B cell (primary cell): ENCODE results near the gene GPR15LG. TPM values are rescaled to one million over a fixed set of nuclear protein-coding genes. Genes with fewer than 3 reads are reported as not detected.

Experiments used
- ATAC-seq: fragments of 200-7000 bp; cut with Tn5 transposase; one replicate; pipeline ENCODE4 v1.10.0; 2021; ENCODE audit warnings: low read depth, mild to moderate bottlenecking, moderate number of reproducible peaks, moderate library complexity
- CTCF ChIA-PET: fragments of 350-600 bp; sonication (Branson Sonifier 250); formaldehyde crosslinking; loops from one replicate; lab custom pipeline; 2021; ENCODE audit warnings: antibody characterized with exemption, inconsistent platforms; lab: Charles Lee
- POLR2A ChIA-PET: fragments of 350-600 bp; sonication (Branson Sonifier 250); formaldehyde crosslinking; loops from one replicate; lab custom pipeline; 2021; ENCODE audit warnings: antibody characterized with exemption; lab: Charles Lee
- DNase-seq: peaks from one replicate; pipeline ENCODE4 v3.0.0; 2013
- H2AFZ ChIP-seq: 2 replicates; pipeline ENCODE4 v1.6.1; 2012; ENCODE audit warnings: mild to moderate bottlenecking, low read depth, low read length; ENCODE audit not compliant: insufficient read depth, poor library complexity, severe bottlenecking
- H3K27ac ChIP-seq, 2 donors: 1 replicate in 1 of 2; 2 replicates in 1 of 2; pipeline ENCODE4 v1.5.1; 2012 to 2013; ENCODE audit warnings: low read length in 2 of 2, mild to moderate bottlenecking in 2 of 2, moderate library complexity in 1 of 2
- H3K27me3 ChIP-seq, 4 experiments: fragments of 200-600 bp in 1 of 4; sonication (generic) in 1 of 4; replicated peaks in 1 of 4; 1 replicate in 2 of 4; 2 replicates in 2 of 4; pipeline versions ENCODE4 v1.6.1 to v1.7.0; 2013 to 2016; ENCODE audit warnings: low read length in 3 of 4, mild to moderate bottlenecking in 2 of 4, mixed read lengths in 1 of 4, moderate library complexity in 1 of 4; ENCODE audit not compliant: insufficient read depth in 4 of 4, control insufficient read depth in 3 of 4; ENCODE audit errors: control extremely low read depth in 1 of 4
- H3K36me3 ChIP-seq, 2 experiments: replicated peaks in 1 of 2; 1 replicate in 1 of 2; 2 replicates in 1 of 2; pipeline versions ENCODE4 v1.6.1 to v1.7.1; 2013; ENCODE audit warnings: low read length in 1 of 2; ENCODE audit not compliant: insufficient read depth in 2 of 2, control insufficient read depth in 1 of 2; ENCODE audit errors: control extremely low read depth in 1 of 2, extremely low read depth in 1 of 2
- H3K4me1 ChIP-seq, 2 donors: fragments of 200-600 bp in 1 of 2; sonication (generic) in 1 of 2; 1 replicate in 1 of 2; 2 replicates in 1 of 2; pipeline versions ENCODE4 v1.5.1 to v1.6.1; 2013 to 2017; ENCODE audit warnings: low read length in 2 of 2; ENCODE audit not compliant: control insufficient read depth in 2 of 2, insufficient read depth in 2 of 2
- H3K4me2 ChIP-seq: replicated peaks from 2 replicates; pipeline ENCODE3; 2012; ENCODE audit warnings: mild to moderate bottlenecking, low read depth, low read length; ENCODE audit not compliant: poor library complexity, severe bottlenecking
- H3K4me3 ChIP-seq, 5 experiments: fragments of 200-600 bp in 1 of 5; sonication (generic) in 1 of 5; 1 replicate in 3 of 5; 2 replicates in 2 of 5; pipeline versions ENCODE4 v1.5.1 to v1.7.0; 2011 to 2016; ENCODE audit warnings: low read length in 4 of 5, mild to moderate bottlenecking in 4 of 5, low read depth in 2 of 5, control low read depth in 1 of 5, moderate library complexity in 1 of 5; ENCODE audit not compliant: insufficient read depth in 1 of 5; ENCODE audit errors: control extremely low read depth in 1 of 5, extremely low read depth in 1 of 5
- H3K79me2 ChIP-seq: fragments of 200-600 bp; sonication (generic); one replicate; pipeline ENCODE4 v1.6.0; 2016; ENCODE audit warnings: low read length; ENCODE audit not compliant: control insufficient read depth, insufficient read depth
- H3K9ac ChIP-seq: fragments of 200-600 bp; sonication (generic); 2 replicates; pipeline ENCODE4 v1.6.1; 2017; ENCODE audit warnings: mild to moderate bottlenecking, low read length, moderate library complexity
- H3K9me3 ChIP-seq, 3 donors: one replicate each; pipeline versions ENCODE4 v1.6.1 to v1.7.1; 2013; ENCODE audit warnings: low read length in 2 of 3; ENCODE audit not compliant: control insufficient read depth in 2 of 3, insufficient read depth in 1 of 3; ENCODE audit errors: control extremely low read depth in 1 of 3
- H4K20me1 ChIP-seq: 2 replicates; pipeline ENCODE4 v1.6.0; 2012; ENCODE audit warnings: mild to moderate bottlenecking, low read length; ENCODE audit not compliant: insufficient read depth, control insufficient read depth, poor library complexity, severe bottlenecking
- H3K27ac Mint-ChIP-seq: one replicate; pipeline ENCODE4 v1.8.0; 2021; ENCODE audit warnings: mixed read lengths
- H3K27me3 Mint-ChIP-seq: one replicate; pipeline ENCODE4 v1.8.0; 2021; ENCODE audit warnings: mixed read lengths
- H3K4me1 Mint-ChIP-seq: one replicate; pipeline ENCODE4 v1.8.0; 2021; ENCODE audit warnings: mixed read lengths
- H3K4me3 Mint-ChIP-seq: one replicate; pipeline ENCODE4 v1.8.0; 2021; ENCODE audit warnings: mixed read lengths
- H3K9me3 Mint-ChIP-seq: one replicate; pipeline ENCODE4 v1.8.0; 2022; ENCODE audit warnings: mixed read lengths; ENCODE audit not compliant: insufficient read depth
- EZH2 ChIP-seq: IDR thresholded peaks from 2 replicates; pipeline ENCODE4 v1.6.1; 2012; ENCODE audit warnings: borderline replicate concordance, low read depth, mild to moderate bottlenecking, moderate library complexity, low read length; ENCODE audit not compliant: insufficient read depth, poor library complexity, severe bottlenecking
- WGBS: methylation state at CpG from one replicate; pipeline ENCODE4 v1.1.5; 2013; ENCODE audit warnings: missing lambda C conversion rate; ENCODE audit not compliant: insufficient coverage; 5-methylcytosine and 5-hydroxymethylcytosine counted together
- intact Hi-C: fragments of 100-400 bp; cut with micrococcal nuclease; formaldehyde crosslinking; loops from one replicate; pipeline ENCODE4 v1.10.0; 2022
- polyA plus RNA-seq: library from polyadenylated mRNA; depleted of rRNA; stranded (reverse); fragments of >200 nt; gene quantifications from 2 replicates; pipeline ENCODE4 v1.2.3, GENCODE V29; 2012
- total RNA-seq, 2 donors: library from RNA; stranded (reverse); fragments of 120-200 nt in 1 of 2; gene quantifications; 1 replicate in 1 of 2; 2 replicates in 1 of 2; pipeline versions ENCODE4 v1.2.3 to v1.2.4, GENCODE V29; 2013 to 2022
- TF ChIP-seq, protein P1 (sequence below): fragments of 200-600 bp; IDR thresholded peaks from one replicate; pipeline ENCODE4 v1.8.0; 2022; ENCODE audit warnings: antibody characterized with exemption, mild to moderate bottlenecking

Gene GPR15LG
- total and polyA plus RNA-seq, 2 donors (not counting 1 experiment from before 2014, with no cell fraction given) = not detected

DNA sequence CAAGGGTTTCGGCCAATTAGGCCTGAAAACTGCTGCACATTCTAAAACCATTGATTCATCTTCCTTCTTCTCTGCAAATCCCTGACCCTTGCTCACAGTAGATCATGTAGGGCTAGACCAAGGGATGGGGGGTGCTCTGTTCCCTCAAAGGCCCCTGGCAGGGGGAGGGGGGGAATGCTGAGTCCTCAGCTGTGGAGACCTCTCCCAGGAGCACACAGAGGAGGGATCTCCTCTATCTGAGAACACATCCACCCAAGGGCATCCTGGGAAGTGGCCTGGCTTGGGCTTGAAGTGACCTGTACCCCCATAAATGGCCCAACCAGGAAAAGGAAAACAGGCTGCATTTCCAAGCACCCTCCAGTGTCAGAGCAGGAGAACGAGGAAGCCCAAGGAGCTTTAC is 19.7 kb downstream of the GPR15LG start:
- H3K9ac ChIP-seq = no peak overlapping the region
- intact Hi-C loops = no loop called here
- no peak overlapping the region for H3K27ac Mint-ChIP-seq
- peaks cover 0 to 51% (median 24%) of the 10 kb centered on the region in 4 experiments for H3K27me3 ChIP-seq
- H3K9me3 ChIP-seq = peaks cover 0 to 5% (median 0%) of the 10 kb centered on the region in 3 donors
- CTCF ChIA-PET = interaction anchor here (1.4 to 2.3 kb wide), 2 partner anchors 8 to 29 kb away, joined by 3 to 6 read pairs; no protein-coding TSS in a partner anchor
- no peaks in the 10 kb centered on the region for H3K9me3 Mint-ChIP-seq
- H2AFZ ChIP-seq = no peak overlapping the region
- H3K4me3 ChIP-seq = no peak overlapping the region
- H3K36me3 ChIP-seq = no peaks in the 10 kb centered on the region
- H3K79me2 ChIP-seq = no peaks in the 10 kb centered on the region
- H3K27ac ChIP-seq = no peak overlapping the region
- no peak for TF ChIP-seq EZH2
- TF ChIP-seq, protein P1, sequence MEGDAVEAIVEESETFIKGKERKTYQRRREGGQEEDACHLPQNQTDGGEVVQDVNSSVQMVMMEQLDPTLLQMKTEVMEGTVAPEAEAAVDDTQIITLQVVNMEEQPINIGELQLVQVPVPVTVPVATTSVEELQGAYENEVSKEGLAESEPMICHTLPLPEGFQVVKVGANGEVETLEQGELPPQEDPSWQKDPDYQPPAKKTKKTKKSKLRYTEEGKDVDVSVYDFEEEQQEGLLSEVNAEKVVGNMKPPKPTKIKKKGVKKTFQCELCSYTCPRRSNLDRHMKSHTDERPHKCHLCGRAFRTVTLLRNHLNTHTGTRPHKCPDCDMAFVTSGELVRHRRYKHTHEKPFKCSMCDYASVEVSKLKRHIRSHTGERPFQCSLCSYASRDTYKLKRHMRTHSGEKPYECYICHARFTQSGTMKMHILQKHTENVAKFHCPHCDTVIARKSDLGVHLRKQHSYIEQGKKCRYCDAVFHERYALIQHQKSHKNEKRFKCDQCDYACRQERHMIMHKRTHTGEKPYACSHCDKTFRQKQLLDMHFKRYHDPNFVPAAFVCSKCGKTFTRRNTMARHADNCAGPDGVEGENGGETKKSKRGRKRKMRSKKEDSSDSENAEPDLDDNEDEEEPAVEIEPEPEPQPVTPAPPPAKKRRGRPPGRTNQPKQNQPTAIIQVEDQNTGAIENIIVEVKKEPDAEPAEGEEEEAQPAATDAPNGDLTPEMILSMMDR = no peak
- no peaks in the 10 kb centered on the region for H4K20me1 ChIP-seq
- H3K4me2 ChIP-seq = no peak overlapping the region
- peak overlapping the region; percentile 47 for H3K4me3 Mint-ChIP-seq
- H3K4me1 Mint-ChIP-seq = peaks cover 8% of the 10 kb centered on the region
- H3K27me3 Mint-ChIP-seq = peaks cover 43% of the 10 kb centered on the region
- peaks cover 14 to 15% of the 10 kb centered on the region in 2 donors for H3K4me1 ChIP-seq
- DNase-seq = no peak
- POLR2A ChIA-PET = no interaction called here
- WGBS = 95% methylated on average over 2 of the region's 2 CpGs
- ATAC-seq = no peak

DNA sequence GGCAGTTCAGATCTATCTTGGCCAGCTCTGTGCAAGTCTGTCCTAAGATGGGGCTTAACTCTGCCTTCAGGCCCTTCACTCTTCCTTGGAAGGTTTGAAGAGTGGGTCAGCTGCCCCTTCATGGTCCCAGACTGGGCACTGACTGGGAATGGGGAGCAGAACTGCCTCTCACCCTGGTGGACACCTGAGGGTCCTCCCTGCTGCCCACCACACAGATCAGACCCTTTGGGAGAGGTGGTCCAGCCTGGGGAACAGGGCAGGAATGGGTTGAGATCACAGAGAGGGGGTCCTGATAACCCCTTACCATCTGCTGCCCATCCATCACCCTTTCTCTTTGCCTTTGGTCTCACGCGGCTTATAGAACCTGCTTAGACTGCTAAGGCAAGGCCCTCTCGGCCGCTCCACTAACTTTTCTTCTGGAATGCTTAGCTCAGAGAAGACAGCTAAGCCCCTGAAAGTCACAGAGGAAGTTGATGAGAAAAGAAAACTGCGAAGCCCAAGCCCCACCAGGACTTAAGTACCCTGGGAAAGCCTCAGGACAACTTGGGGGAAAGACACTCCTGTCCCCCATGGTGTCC is 20.3 kb downstream of the GPR15LG start:
- H3K27ac ChIP-seq = no peak overlapping the region
- peak overlapping the region; percentile 56 for H3K9ac ChIP-seq
- H3K9me3 ChIP-seq = peaks cover 0 to 5% (median 0%) of the 10 kb centered on the region in 3 donors
- Mint-ChIP-seq H3K4me1 (peaks cover 8% of the 10 kb centered on the region), H3K27ac (no peak overlapping the region), H3K9me3 (no peaks in the 10 kb centered on the region), H3K4me3 (peak overlapping the region; percentile 71), H3K27me3 (peaks cover 48% of the 10 kb centered on the region)
- peak overlapping the region; percentile 72 for H2AFZ ChIP-seq
- H4K20me1 ChIP-seq = no peaks in the 10 kb centered on the region
- no peak for ATAC-seq
- H3K27me3 ChIP-seq = peaks cover 0 to 49% (median 24%) of the 10 kb centered on the region in 4 experiments
- no peak for DNase-seq
- H3K4me2 ChIP-seq = peak overlapping the region; percentile 87
- H3K36me3 ChIP-seq = no peaks in the 10 kb centered on the region
- WGBS = 24% methylated on average over 3 of the region's 5 CpGs
- intact Hi-C loops = no loop called here
- ChIA-PET POLR2A (no interaction called here), CTCF (interaction anchor here (1.4 to 1.8 kb wide), 2 partner anchors 8 to 46 kb away, joined by 3 to 7 read pairs; no protein-coding TSS in a partner anchor)
- peaks cover 14 to 15% of the 10 kb centered on the region in 2 donors for H3K4me1 ChIP-seq
- H3K79me2 ChIP-seq = no peaks in the 10 kb centered on the region
- TF ChIP-seq, protein P1 = no peak
- no peak for TF ChIP-seq EZH2
- peak overlapping the region in 4 of 5 experiments; percentile 11 to 51 (median 40) for H3K4me3 ChIP-seq
